Measurements from ENCODE around the gene CDK14. TPM values are rescaled to one million over a fixed set of nuclear protein-coding genes. Genes with fewer than 3 reads are reported as not detected.

The CDK14 gene
- polyA plus RNA-seq, 3 donors = 1.7 to 2.5 (median 2.1) TPM

GRCh38 chr7:90984692-90985091 lies 388.6 kb downstream of the CDK14 start:
- intact Hi-C loops (cut with micrococcal nuclease) = no loop called here
- H3K27ac ChIP-seq (ENCODE audit: low read depth in 1 of 2, low read length in 2 of 2) = no peak overlapping the region
- H3K4me1 ChIP-seq (ENCODE audit: control insufficient read depth in 1 of 2, insufficient read depth in 2 of 2, low read length in 2 of 2) = no peaks in the 10 kb centered on the region
- no peak overlapping the region for H3K4me3 Mint-ChIP-seq
- no peaks in the 10 kb centered on the region for H3K36me3 ChIP-seq (replicated peaks in 1 of 2; ENCODE audit: control insufficient read depth in 1 of 2, insufficient read depth in 2 of 2, low read length in 2 of 2)
- no peak overlapping the region for H3K9ac ChIP-seq (ENCODE audit: insufficient read depth, low read length, poor library complexity, severe bottlenecking)
- H3K4me2 ChIP-seq (replicated peaks; ENCODE audit: extremely low read depth, low read length, poor library complexity, severe bottlenecking) = no peak overlapping the region
- no peaks in the 10 kb centered on the region for H3K27me3 Mint-ChIP-seq (ENCODE audit: low read depth in 3 of 3)
- no peaks in the 10 kb centered on the region for H3K27me3 ChIP-seq (ENCODE audit: control insufficient read depth in 2 of 2, insufficient read depth in 2 of 2, low read length in 2 of 2)
- H3K79me2 ChIP-seq (ENCODE audit: insufficient read depth, low read length) = no peaks in the 10 kb centered on the region
- H3K27ac Mint-ChIP-seq = no peak overlapping the region
- no peaks in the 10 kb centered on the region for H3K4me1 Mint-ChIP-seq
- H3K9me3 ChIP-seq (replicated peaks in 1 of 2; ENCODE audit: control insufficient read depth in 1 of 2, insufficient read depth in 1 of 2, low read length in 2 of 2) = peaks cover 6 to 15% of the 10 kb centered on the region in 2 donors
- H3K9me3 Mint-ChIP-seq = peaks cover 7 to 17% (median 10%) of the 10 kb centered on the region in 7 donors
- TF ChIP-seq CTCF (IDR thresholded peaks at IDR 0.05) = no peak
- H2AFZ ChIP-seq (ENCODE audit: insufficient read depth, low read depth, low read length, poor library complexity, severe bottlenecking) = no peak overlapping the region
- peaks cover 8 to 13% of the 10 kb centered on the region in 2 donors for H3K36me3 Mint-ChIP-seq
- no peak for DNase-seq
- no CpG with 5 or more reads among the region's 1 CpG for WGBS (ENCODE audit: insufficient coverage)
- H4K20me1 ChIP-seq (ENCODE audit: insufficient read depth, low read length) = no peaks in the 10 kb centered on the region
- no peak overlapping the region for H3K4me3 ChIP-seq (replicated peaks in 1 of 3; ENCODE audit: low read depth in 2 of 3, low read length in 3 of 3)

- intact Hi-C loops (cut with micrococcal nuclease) = no loop called here
- no peaks in the 10 kb centered on the region for H3K4me1 Mint-ChIP-seq
- Histone ChIP-seq H2AFZ (ENCODE audit: insufficient read depth, low read depth, low read length, poor library complexity, severe bottlenecking) (no peak overlapping the region), H4K20me1 (ENCODE audit: insufficient read depth, low read length) (no peaks in the 10 kb centered on the region), H3K79me2 (ENCODE audit: insufficient read depth, low read length) (no peaks in the 10 kb centered on the region), H3K27ac (ENCODE audit: low read depth in 1 of 2, low read length in 2 of 2) (no peak overlapping the region), H3K9me3 (replicated peaks in 1 of 2; ENCODE audit: control insufficient read depth in 1 of 2, insufficient read depth in 1 of 2, low read length in 2 of 2) (no peaks in the 10 kb centered on the region), H3K4me3 (replicated peaks in 1 of 3; ENCODE audit: low read depth in 2 of 3, low read length in 3 of 3) (no peak overlapping the region), H3K36me3 (replicated peaks in 1 of 2; ENCODE audit: control insufficient read depth in 1 of 2, insufficient read depth in 2 of 2, low read length in 2 of 2) (no peaks in the 10 kb centered on the region), H3K4me1 (ENCODE audit: control insufficient read depth in 1 of 2, insufficient read depth in 2 of 2, low read length in 2 of 2) (no peaks in the 10 kb centered on the region), H3K27me3 (ENCODE audit: control insufficient read depth in 2 of 2, insufficient read depth in 2 of 2, low read length in 2 of 2) (no peaks in the 10 kb centered on the region), H3K9ac (ENCODE audit: insufficient read depth, low read length, poor library complexity, severe bottlenecking) (no peak overlapping the region), H3K4me2 (replicated peaks; ENCODE audit: extremely low read depth, low read length, poor library complexity, severe bottlenecking) (no peak overlapping the region)
- no peak overlapping the region for H3K27ac Mint-ChIP-seq
- no peak overlapping the region for H3K4me3 Mint-ChIP-seq
- WGBS (ENCODE audit: insufficient coverage) = no CpG with 5 or more reads among the region's 1 CpG
- DNase-seq = no peak
- peaks cover 0 to 7% (median 1%) of the 10 kb centered on the region in 7 donors for H3K9me3 Mint-ChIP-seq
- no peak for TF ChIP-seq CTCF (IDR thresholded peaks at IDR 0.05)
- peaks cover 12 to 13% of the 10 kb centered on the region in 2 donors for H3K36me3 Mint-ChIP-seq
- peaks cover 0 to 2% (median 0%) of the 10 kb centered on the region in 3 donors for H3K27me3 Mint-ChIP-seq (ENCODE audit: low read depth in 3 of 3)
These were observed 392.4 kb downstream of the CDK14 start for GRCh38 chr7:90988516-90988915.
